GM12878 (cell line): ENCODE measurements around the gene DPPA5. TPM values are rescaled to one million over a fixed set of nuclear protein-coding genes. Genes with fewer than 3 reads are reported as not detected.

Experiments
- ATAC-seq: fragments of 200-7000 bp; cut with Tn5 transposase; 3 replicates; pipeline ENCODE4 v1.9.1; 2020; ENCODE audit warnings: mild to moderate bottlenecking, moderate library complexity
- BruUV-seq: library from RNA; stranded (reverse); fragments of 400-500 nt; replicated peaks from 2 replicates; lab custom pipeline; 2021; lab: Mats Ljungman, UMichigan
- CTCF ChIA-PET: fragments of 300-600 bp; sonication (Branson Sonifier 250); formaldehyde crosslinking; extraction: SDS; loops from one replicate; lab custom pipeline; 2021; ENCODE audit warnings: inconsistent platforms; lab: Yijun Ruan, JAX
- POLR2A ChIA-PET: fragments of 350-600 bp; formaldehyde crosslinking; extraction: SDS; loops from one replicate; lab custom pipeline; 2021; ENCODE audit warnings: inconsistent platforms; lab: Charles Lee
- RAD21 ChIA-PET: fragments of 300-600 bp; sonication (Branson Sonifier 250); formaldehyde crosslinking; loops from one replicate; lab custom pipeline; 2023; ENCODE audit warnings: antibody characterized with exemption; ENCODE audit not compliant: unreplicated experiment; lab: Charles Lee
- SMC1A ChIA-PET: fragments of 300-600 bp; sonication (Branson Sonifier 250); formaldehyde crosslinking; loops from one replicate; lab custom pipeline; 2023; ENCODE audit not compliant: unreplicated experiment, uncharacterized antibody; lab: Charles Lee
- DNase-seq: peaks from one replicate; pipeline ENCODE4 v3.0.0-alpha.2; 2011; ENCODE audit warnings: low read depth, low spot score
- FAIRE-seq: peaks from 3 replicates; lab custom pipeline; 2011; peaks lifted over from hg19 to GRCh38; lab: Jason Lieb, UNC
- H2AFZ ChIP-seq: 2 replicates; pipeline ENCODE4 v1.6.0; 2011; ENCODE audit warnings: low read depth, low read length, control low read depth; ENCODE audit not compliant: control insufficient read depth
- H3K27ac ChIP-seq: 2 replicates; pipeline ENCODE4 v1.5.1; 2011; ENCODE audit warnings: control low read depth; ENCODE audit not compliant: control insufficient read depth, insufficient read depth
- H3K27me3 ChIP-seq, 2 experiments: replicated peaks in 1 of 2; 2 replicates each; pipeline versions ENCODE4 v1.6.0 to v1.6.1; 2011; ENCODE audit warnings: low read length in 1 of 2; ENCODE audit not compliant: control insufficient read depth in 2 of 2, insufficient read depth in 2 of 2
- H3K36me3 ChIP-seq, 2 experiments: 2 replicates each; pipeline ENCODE4 v1.5.1; 2011; ENCODE audit warnings: low read length in 1 of 2; ENCODE audit not compliant: control insufficient read depth in 2 of 2, insufficient read depth in 2 of 2
- H3K4me1 ChIP-seq: 2 replicates; pipeline ENCODE4 v1.6.1; 2011; ENCODE audit warnings: mild to moderate bottlenecking, low read length, moderate library complexity, mixed read lengths; ENCODE audit not compliant: control insufficient read depth, insufficient read depth
- H3K4me2 ChIP-seq: 2 replicates; pipeline ENCODE4 v1.6.0; 2011; ENCODE audit warnings: control low read depth; ENCODE audit not compliant: control insufficient read depth, insufficient read depth
- H3K4me3 ChIP-seq: fragments of 200-600 bp; sonication (generic); 2 replicates; pipeline ENCODE4 v1.5.1; 2016
- H3K79me2 ChIP-seq: 2 replicates; pipeline ENCODE4 v1.6.0; 2011; ENCODE audit warnings: low read length; ENCODE audit not compliant: control insufficient read depth, insufficient read depth
- H3K9ac ChIP-seq: 2 replicates; pipeline ENCODE4 v1.8.0; 2011; ENCODE audit warnings: low read length, control low read depth, mixed read lengths; ENCODE audit not compliant: control insufficient read depth, insufficient read depth
- H3K9me3 ChIP-seq: replicated peaks from 3 replicates; pipeline ENCODE4 v1.5.1; 2011; ENCODE audit warnings: mild to moderate bottlenecking, low read length; ENCODE audit not compliant: control insufficient read depth, insufficient read depth
- H4K20me1 ChIP-seq: 2 replicates; pipeline ENCODE4 v1.6.0; 2011; ENCODE audit not compliant: control insufficient read depth, insufficient read depth
- EED ChIP-seq: sonication (generic); IDR thresholded peaks from 2 replicates; pipeline ENCODE4 v1.6.1; 2016; ENCODE audit warnings: antibody characterized with exemption, low read depth
- NR2F1 ChIP-seq: fragments of 450-650 bp; conservative IDR thresholded peaks from 2 replicates; pipeline ENCODE4 v1.6.1; 2017; ENCODE audit warnings: mild to moderate bottlenecking
- TCF7 ChIP-seq: IDR thresholded peaks from 2 replicates; pipeline ENCODE4 v1.6.1; 2014; ENCODE audit warnings: antibody characterized with exemption, borderline replicate concordance
- YBX1 ChIP-seq: fragments of 450-650 bp; IDR thresholded peaks from 2 replicates; pipeline ENCODE4 v1.6.1; 2016; ENCODE audit warnings: antibody characterized with exemption
- WGBS: methylation state at CpG from one replicate; pipeline ENCODE4 v1.1.6; 2016; ENCODE audit warnings: low lambda C conversion rate; ENCODE audit not compliant: insufficient replicate concordance, insufficient coverage; ENCODE audit errors: missing lambda C conversion rate; 5-methylcytosine and 5-hydroxymethylcytosine counted together
- in situ Hi-C: fragments of 300-500 bp; cut with MboI; formaldehyde crosslinking; loops from 9 replicates; pipeline ENCODE4 v1.14.3; 2018; ENCODE audit warnings: mixed read lengths
- intact Hi-C: fragments of 100-400 bp; cut with micrococcal nuclease; formaldehyde crosslinking; loops from one replicate; pipeline ENCODE4 v1.14.2; 2022; ENCODE audit not compliant: unreplicated experiment
- polyA plus RNA-seq, 11 experiments: library from polyadenylated mRNA; depleted of rRNA in 4 of 11; unstranded in 6 of 11; stranded (reverse) in 5 of 11; fragments of >200 nt; fragmentation: Nextera tagmentation in 4 of 11; fragmentation: Illumina TruSeq in 1 of 11; extraction: Ambion mirVana in 4 of 11; extraction: Trizol in 1 of 11; gene quantifications; 1 replicate in 1 of 11; 2 replicates in 10 of 11; pipeline versions ENCODE4 v1.2.1 to v1.2.3, GENCODE V29; 2011 to 2016; ENCODE audit warnings: inconsistent platforms in 2 of 11, missing spikeins in 2 of 11, low read depth in 1 of 11
- total RNA-seq, 4 experiments: library from RNA; depleted of rRNA in 3 of 4; stranded (reverse); fragments of >200 nt in 3 of 4; fragmentation: Illumina TruSeq in 1 of 4; extraction: Trizol in 1 of 4; gene quantifications; 2 replicates each; pipeline versions ENCODE4 v1.2.1 to v1.2.3, GENCODE V29; 2013 to 2021
- TF ChIP-seq, protein P1 (sequence below): fragments of 150-350 bp; IDR thresholded peaks from 2 replicates; pipeline ENCODE4 v1.6.1; 2016; ENCODE audit warnings: low read depth, low read length

Gene DPPA5
- total and polyA plus RNA-seq, 10 of the 15 experiments (the other 5 are each of a cell fraction or from before 2014, with no cell fraction given), result not detected

DNA sequence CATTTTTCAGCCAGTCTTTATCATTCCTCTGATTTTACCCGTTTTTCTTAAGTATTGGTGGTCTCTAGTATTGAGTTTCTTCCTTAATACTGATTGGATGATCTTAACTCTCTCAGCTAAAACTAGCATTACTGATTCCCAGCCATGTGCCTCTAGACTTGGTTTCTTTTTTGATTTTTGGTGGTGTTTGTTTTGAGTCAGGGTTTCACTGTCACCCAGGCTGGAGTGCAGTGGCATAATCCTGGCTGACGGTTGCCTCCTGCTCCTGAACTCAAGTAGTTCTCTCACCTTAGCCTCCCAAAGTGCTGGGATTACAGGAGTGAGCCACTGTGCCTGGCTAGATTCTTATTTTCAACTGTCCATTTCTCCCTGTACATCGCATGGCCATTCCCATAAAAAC, 24.9 kb downstream of the DPPA5 start:
- DNase-seq (no peak), ATAC-seq (peak; percentile 69), FAIRE-seq (no peak)
- no peak overlapping the region for H3K4me3 ChIP-seq
- ChIA-PET SMC1A (interaction anchor here (0.8 to 1.6 kb wide), 12 partner anchors 10 to 917 kb away, joined by 3 to 4 read pairs (median 3); no protein-coding TSS in a partner anchor), RAD21 (interaction anchor here (0.9 to 3.5 kb wide), 5 partner anchors 44 to 283 kb away, joined by 3 to 25 read pairs (median 4); no protein-coding TSS in a partner anchor), POLR2A (no interaction called here), CTCF (interaction anchor here (1.1 to 5.3 kb wide), 8 partner anchors 12 to 1879 kb away, joined by 3 to 86 read pairs (median 6); no protein-coding TSS in a partner anchor)
- H4K20me1 ChIP-seq, result no peaks in the 10 kb centered on the region
- intact Hi-C loops, result loop anchor here (1.0 to 5.0 kb wide), 2 partner anchors 59 to 712 kb away; no protein-coding TSS in a partner anchor
- 27% methylated on average over 3 of the region's 3 CpGs for WGBS
- peaks cover 4% of the 10 kb centered on the region; the same call in 1 of the 2 replicates for H3K4me1 ChIP-seq
- H3K9me3 ChIP-seq, result no peaks in the 10 kb centered on the region
- no peaks in the 10 kb centered on the region for H3K27me3 ChIP-seq
- no peak overlapping the region for H3K9ac ChIP-seq
- no peaks in the 10 kb centered on the region for H3K79me2 ChIP-seq
- no peak for TF ChIP-seq YBX1
- no peak for TF ChIP-seq TCF7
- no peak overlapping the region for H3K27ac ChIP-seq
- no peak overlapping the region for H2AFZ ChIP-seq
- H3K36me3 ChIP-seq, result no peaks in the 10 kb centered on the region
- in situ Hi-C loops, result loop anchor here (5.0 kb wide), 1 partner anchor 917 kb away; no protein-coding TSS in a partner anchor
- no TSS peak for BruUV-seq
- no peak overlapping the region for H3K4me2 ChIP-seq

DNA sequence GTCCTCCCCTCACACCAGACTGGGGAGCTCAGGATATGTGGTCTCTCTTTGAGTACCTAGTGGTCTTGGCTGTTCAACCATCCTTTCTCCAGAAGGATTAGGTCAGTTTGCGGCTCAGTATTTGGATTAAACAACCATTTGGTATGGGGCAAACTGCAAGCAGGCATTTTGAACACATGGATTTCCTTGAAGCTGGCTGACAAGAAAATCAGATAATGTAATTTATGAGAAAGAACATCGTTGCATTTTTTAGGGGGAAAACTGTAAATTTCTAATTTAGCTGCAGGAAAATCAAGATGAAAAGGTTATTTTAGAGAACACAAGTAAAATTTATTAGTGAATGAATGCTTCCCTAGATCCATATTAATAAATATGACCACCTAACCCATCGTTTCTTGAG, 25.3 kb downstream of the DPPA5 start:
- Histone ChIP-seq H3K4me3 (no peak overlapping the region), H3K27ac (no peak overlapping the region), H4K20me1 (no peaks in the 10 kb centered on the region), H3K79me2 (no peaks in the 10 kb centered on the region), H3K9me3 (no peaks in the 10 kb centered on the region), H3K4me1 (peaks cover 4% of the 10 kb centered on the region; the same call in 1 of the 2 replicates), H3K9ac (no peak overlapping the region), H3K4me2 (no peak overlapping the region), H2AFZ (no peak overlapping the region; the same call in 1 of the 2 replicates), H3K36me3 (no peaks in the 10 kb centered on the region), H3K27me3 (no peaks in the 10 kb centered on the region)
- TF ChIP-seq NR2F1 (no peak), EED (no peak)
- TF ChIP-seq, protein P1, sequence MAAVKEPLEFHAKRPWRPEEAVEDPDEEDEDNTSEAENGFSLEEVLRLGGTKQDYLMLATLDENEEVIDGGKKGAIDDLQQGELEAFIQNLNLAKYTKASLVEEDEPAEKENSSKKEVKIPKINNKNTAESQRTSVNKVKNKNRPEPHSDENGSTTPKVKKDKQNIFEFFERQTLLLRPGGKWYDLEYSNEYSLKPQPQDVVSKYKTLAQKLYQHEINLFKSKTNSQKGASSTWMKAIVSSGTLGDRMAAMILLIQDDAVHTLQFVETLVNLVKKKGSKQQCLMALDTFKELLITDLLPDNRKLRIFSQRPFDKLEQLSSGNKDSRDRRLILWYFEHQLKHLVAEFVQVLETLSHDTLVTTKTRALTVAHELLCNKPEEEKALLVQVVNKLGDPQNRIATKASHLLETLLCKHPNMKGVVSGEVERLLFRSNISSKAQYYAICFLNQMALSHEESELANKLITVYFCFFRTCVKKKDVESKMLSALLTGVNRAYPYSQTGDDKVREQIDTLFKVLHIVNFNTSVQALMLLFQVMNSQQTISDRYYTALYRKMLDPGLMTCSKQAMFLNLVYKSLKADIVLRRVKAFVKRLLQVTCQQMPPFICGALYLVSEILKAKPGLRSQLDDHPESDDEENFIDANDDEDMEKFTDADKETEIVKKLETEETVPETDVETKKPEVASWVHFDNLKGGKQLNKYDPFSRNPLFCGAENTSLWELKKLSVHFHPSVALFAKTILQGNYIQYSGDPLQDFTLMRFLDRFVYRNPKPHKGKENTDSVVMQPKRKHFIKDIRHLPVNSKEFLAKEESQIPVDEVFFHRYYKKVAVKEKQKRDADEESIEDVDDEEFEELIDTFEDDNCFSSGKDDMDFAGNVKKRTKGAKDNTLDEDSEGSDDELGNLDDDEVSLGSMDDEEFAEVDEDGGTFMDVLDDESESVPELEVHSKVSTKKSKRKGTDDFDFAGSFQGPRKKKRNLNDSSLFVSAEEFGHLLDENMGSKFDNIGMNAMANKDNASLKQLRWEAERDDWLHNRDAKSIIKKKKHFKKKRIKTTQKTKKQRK, result no peak
- ChIA-PET RAD21 (interaction anchor here (0.7 to 3.9 kb wide), 10 partner anchors 12 to 917 kb away, joined by 3 to 25 read pairs (median 4); no protein-coding TSS in a partner anchor), POLR2A (interaction anchor here (0.6 kb wide), 1 partner anchor 479 kb away, joined by 3 read pairs; no protein-coding TSS in a partner anchor), SMC1A (interaction anchor here (0.8 to 1.6 kb wide), 13 partner anchors 10 to 917 kb away, joined by 3 to 4 read pairs (median 3); no protein-coding TSS in a partner anchor), CTCF (interaction anchor here (1.0 to 5.3 kb wide), 9 partner anchors 12 to 1880 kb away, joined by 3 to 86 read pairs (median 5); no protein-coding TSS in a partner anchor)
- WGBS, result 33% methylated on average over 3 of the region's 3 CpGs
- no TSS peak for BruUV-seq
- DNase-seq, result no peak
- in situ Hi-C loops (loop anchor here (5.0 kb wide), 1 partner anchor 916 kb away; no protein-coding TSS in a partner anchor), intact Hi-C loops (loop anchor here (1.0 to 5.0 kb wide), 2 partner anchors 60 to 711 kb away; no protein-coding TSS in a partner anchor)
- ATAC-seq, result no peak
- no peak for FAIRE-seq
